GM21528 (cell line): ENCODE measurements around the gene BSN.

Experiments used
- ATAC-seq: cut with Tn5 transposase; IDR thresholded peaks from one replicate; pipeline ENCODE4 v1.9.1; 2021; ENCODE audit warnings: mild to moderate bottlenecking, moderate library complexity; ENCODE audit not compliant: unreplicated experiment, low FRiP score

BSN gene

DNA sequence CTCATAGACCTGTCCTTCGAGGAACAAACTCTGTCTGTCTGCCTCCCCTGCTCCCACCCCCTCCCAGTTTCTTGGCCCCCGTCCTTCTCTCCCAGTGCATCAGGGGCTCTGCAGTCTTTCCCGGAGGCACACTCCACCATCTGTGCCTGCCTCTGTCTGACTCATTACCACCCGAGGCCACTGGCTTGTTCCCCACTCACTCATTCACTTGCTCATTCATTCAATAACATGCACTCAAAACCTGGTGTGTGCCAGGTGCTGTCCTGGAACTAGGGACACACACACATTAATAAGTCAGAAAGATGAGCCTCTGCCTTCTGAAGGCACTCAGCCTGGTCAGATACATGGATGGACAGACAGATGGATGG, 152.8 kb downstream of the BSN start:
- ATAC-seq, result no peak

DNA sequence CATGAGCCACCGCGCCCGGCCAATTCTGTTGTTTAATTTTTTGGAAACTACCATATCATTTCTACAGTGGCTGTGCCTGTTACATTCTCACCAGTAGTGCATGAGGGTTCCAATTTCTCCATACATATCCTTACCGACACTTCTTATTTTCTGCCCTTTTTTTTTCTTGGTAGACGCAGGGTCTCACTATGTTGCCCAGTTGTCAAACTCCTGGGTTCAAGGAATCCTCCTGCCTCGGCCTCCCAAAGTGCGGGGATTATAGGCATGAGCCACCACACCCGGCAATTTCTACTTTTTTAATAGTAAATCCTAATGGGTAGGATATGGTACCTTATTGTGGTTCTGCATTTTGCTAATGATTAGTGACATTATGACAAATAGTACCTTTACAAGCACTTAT, 155.6 kb downstream of the BSN start:
- ATAC-seq, result no peak

DNA sequence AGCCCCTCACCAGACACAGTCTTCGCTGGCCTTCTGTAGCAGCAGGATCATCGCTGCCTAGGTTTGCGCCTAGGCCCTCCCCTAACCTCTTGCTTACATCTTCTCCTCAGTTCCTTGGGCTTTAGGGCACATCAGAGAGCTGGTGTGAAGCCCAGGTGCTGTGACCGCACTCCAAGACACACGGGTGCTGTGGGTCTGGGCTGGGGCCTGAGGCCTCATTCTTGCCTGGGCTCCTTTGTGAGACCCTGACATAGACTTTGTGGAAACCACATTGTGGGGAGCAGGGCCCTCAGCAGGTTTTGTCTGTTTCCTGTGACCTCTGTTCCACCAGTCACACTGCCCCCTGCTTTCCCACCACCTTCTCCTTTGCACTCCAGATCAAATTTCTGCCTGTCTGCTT, 157.2 kb downstream of the BSN start:
- ATAC-seq, result no peak

DNA sequence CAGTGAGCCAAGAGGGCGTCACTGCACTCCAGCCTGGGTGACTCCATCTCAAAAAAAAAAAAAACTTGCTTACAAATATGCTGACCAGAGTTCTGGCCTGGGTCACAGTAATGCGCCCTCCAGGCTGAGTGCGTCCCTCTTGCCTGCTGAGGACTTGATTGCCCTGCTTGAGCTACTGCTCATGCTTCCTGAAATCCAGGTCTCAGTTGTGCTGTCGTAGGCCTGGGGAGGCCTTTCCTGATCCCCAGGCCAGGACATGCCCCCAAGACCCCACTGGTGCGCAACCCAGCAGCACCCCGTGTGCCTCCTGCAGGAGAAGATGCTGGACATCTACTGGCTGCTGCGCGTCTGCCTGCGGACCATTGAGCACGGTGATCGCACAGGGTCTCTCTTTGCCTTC, 157.9 kb downstream of the BSN start:
- no peak for ATAC-seq

DNA sequence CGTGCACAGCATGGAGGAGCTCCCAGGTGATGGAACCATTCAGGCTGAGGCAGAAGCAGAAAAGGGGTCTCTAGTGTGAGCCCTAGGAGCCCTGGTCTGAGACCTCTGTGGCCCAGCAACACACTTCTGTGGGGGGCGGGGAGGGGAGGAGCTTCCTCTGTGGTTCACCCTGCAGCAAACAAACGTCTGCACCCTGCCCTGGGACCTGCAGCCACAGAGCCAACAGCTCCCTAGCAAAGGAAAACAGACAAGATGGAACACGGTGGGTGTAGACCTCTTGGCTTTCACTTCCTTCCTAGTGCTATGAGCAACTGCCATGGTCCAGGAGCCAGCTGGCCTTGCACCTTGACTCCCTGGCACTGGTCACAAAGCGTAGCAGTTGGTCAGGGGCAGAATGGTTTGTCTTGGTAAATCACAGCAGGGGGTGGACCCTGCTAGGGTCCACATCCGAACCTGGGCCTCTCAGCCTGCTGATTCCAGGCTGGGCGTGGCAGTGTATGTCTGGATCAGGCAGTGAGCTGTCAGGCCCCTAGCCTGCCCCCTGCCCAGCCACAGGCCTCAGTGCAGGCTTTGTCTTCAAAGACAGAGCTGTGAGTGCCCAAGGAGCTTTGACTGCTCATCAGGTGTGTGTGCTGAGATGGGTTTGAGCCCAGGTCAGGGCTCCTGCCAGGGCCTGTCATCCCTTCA, 158.5 kb downstream of the BSN start:
- ATAC-seq, result no peak

DNA sequence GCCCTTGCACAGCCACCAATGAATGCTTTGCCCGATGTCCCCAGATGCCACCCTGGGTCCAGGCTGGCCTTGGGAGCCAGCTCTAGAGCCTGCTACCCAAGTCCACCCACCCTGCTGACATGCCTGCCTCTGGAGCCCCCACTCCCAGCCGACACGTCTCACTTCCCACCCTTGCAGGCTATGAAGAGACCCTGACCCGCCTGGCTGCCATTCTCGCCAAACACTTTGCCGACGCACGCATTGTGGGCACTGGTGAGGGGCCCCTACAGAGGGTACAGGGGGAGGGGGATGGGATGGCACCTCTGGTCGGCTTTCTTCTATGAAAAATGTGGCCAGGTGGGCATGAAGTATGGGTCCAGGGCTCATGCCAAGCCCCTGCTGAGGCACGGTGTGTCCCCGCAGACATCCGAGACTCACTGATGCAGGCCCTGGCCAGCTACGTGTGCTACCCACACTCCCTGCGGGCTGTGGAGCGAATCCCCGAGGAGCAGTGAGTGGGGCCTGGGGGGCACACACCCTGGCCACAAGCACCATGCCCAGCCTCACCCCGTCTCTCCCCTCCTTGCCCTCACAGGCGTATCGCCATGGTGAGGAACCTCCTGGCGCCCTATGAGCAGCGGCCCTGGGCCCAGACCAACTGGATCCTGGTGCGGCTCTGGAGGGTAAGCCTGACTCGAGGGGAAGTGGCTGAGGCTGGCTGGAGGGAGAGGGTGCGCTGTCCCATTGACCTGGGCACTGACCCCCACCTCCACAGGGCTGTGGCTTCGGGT, 159.2 kb downstream of the BSN start:
- no peak for ATAC-seq

DNA sequence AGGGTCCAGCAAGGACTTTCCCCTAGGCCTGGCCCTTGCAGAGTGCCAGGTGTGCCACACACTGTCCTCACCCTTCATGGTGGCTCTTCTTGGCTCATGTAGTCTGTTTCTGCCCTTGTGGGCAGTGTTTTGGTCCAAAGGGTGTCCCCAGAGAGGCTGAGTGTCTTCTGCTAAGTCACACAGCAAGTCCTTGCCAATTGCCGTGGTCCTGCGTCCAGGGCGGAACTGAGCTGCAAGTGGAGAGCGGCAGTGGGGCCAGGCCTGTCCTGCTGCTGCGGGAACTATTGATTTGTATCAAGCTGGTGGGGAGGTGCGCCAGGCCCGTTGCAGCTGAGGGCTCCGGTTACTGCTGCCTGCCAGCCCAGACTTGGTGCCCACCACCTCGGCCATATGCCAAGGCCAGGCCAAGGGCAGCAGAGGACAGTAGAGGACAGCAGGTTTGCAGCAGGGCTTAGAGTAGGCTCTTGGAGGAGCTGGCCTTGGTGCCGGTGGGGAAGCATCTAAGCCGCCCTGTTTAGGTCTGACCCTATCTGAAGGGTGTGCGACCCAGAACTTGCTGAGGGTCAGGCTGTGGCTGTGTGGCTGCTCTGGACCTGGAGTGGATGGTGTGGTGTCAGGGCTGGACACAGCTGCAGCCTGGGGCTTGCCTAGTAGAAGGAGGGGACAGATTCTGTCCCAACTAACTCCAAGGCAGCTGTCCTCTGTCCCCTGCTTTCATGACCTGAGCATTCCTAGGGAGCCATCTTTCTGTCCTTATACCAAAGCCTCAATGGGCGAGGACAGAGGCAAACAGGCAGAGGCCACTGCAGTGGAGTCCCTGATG, 160.7 kb downstream of the BSN start:
- ATAC-seq, result no peak

DNA sequence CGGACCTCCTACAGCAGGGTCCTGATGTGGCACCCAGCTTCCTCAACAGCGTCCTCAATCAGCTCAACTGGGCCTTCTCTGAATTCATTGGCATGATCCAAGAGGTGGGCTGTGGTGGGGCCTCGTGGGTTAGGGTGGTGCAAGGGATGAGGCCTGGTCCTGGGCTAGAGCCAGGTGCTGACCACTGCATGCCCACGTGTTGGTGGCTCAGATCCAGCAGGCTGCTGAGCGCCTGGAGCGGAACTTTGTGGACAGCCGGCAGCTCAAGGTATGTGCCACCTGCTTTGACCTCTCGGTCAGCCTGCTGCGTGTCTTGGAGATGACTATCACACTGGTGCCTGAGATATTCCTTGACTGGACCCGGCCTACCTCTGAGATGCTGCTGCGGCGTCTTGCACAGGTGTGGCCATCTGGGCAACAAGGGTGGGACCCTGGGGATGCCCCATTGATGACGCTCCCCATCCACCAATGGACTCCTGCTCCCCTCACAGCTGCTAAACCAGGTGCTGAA, 161.4 kb downstream of the BSN start:
- ATAC-seq, result no peak

DNA sequence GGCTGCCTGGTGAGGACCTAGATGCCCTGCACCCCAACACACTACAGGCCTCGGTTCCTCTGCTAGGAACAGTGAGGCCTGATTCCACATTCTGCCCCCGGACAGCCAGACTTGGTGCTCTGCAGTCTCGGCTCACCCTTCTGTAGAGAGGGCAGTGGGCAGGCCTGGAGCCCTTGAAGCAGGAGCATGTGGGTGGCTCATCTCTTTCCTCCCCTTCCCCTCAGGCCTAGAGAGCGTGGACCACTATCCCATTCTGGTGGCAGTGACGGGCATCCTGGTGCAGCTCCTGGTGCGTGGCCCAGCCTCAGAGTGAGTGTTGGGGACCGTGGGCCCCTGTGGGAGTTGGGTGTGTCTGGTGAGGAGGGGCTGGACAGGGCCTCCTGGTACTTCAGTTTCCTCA, 161.9 kb downstream of the BSN start:
- no peak for ATAC-seq

DNA sequence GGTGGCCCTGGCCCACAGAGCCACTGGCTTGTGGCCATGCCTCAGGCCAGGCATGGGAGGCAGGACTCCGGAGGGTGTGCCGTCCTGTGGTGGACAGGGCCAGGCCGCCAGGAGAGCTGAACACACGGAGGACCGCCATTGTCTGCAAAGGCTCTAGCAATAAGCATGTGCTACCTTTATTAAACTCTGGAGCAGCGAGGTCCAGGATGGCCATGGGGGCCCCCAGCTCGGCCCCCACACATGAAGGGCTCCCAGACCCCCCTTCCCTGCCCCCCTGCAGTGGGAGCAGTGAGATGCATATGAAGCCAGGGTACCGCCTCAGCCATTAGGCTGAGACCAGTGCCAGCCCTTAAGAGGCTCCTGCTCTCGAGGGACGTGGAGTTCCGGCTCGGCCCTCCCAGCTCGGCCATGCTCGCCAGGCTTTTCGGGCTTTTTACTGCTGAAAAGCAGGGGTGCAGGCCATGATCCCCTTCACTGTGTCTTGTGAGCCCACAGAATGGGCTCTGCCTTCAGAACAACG, 162.5 kb downstream of the BSN start:
- ATAC-seq, result no peak

DNA sequence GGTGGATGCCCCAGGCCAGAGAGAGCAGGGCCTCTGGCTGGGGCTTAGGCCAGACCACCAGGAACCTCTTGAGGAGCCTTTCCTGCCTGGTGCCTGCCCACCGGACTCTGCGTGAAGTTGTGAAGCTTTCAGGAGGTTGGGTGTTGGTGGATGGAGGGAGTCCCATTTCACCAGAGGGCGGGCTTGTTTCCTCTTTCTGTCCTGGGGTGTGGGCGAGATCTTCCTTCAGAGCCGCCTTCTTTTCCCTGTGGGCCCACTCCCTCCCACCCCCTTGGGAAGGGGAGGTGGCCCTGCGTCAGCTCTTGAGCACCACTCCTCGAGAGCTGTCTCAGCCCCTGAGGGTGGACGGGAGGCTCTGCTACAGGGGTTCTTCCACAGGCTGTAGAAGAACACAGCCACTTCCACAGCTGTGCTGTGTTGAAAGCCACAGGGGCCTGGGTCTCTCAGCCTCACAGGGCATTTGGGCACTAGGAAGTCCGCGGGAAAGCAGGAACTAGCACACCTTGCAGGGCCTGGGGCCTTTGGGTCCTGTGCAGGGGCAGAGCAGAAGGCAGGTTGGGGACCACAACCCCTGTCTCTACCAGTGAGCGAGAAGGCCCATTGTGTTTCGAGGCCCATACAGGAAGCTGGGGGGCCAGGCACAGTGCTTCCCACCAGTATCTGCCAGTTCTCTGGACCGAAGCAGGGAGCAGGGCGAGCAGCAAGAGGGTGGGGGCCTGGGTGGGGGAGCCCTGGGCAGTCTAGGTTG, 163.1 kb downstream of the BSN start:
- no peak for ATAC-seq

DNA sequence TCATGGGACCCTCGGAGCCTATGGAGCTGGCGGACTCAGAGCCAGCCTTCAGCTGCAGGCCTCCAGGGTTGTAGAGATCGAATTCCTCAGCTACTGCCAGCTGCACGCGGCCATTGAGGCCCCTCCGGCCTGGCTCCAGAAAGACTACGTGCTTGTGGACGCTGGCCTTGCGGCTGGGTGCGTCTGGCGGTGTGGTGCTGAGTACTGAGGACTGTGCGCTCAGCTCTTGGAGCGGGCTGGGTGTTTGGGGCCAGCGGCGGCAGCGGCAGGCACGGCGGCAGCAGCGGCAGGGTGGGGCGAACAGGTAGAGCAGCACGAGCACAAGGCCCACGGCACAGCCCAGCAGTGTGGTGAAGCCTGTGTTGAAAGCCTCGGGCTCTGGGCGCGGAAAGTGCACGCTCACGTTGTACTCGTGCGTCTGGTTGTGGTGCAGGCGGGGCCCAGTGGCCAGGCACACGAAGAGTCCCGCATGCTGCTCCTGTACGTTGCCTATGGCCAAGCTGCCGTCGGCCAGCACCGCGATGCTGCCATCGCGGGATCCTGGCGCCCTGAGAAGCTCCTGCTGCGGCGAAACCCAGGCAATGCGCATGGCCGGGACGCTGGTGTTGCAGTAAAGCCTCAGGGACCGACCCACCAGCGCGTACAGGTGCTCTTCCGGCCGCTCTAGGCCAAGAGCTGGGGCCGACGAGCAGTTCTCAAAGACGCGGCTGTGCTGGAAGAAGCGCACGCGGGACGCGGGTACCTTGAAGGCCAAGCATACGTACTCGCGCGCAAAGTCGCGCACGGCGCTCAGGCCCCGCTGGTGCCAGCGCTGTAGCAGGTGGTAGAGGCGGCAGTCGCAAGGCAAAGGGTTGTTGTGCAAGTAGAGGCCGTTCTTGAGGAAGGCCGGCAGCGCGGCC, 163.9 kb downstream of the BSN start:
- no peak for ATAC-seq

DNA sequence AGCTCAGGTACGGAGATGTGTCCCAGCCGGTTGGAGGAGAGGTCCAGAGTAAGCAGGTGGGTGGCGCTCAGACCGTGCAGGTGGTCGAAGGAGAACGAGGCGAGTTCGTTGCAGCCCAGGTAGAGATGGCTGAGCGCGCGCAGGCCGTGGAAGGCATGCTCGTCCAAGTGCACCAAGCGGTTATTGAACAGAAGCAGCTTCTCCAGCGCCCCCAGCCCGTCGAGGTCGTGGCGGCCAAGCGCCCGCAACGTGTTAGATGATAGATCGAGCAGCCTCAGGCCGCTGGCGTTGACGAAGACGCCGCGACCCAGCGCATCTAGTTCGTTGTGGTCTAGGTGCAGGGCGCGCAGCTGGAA, 164.6 kb downstream of the BSN start:
- ATAC-seq, result no peak

DNA sequence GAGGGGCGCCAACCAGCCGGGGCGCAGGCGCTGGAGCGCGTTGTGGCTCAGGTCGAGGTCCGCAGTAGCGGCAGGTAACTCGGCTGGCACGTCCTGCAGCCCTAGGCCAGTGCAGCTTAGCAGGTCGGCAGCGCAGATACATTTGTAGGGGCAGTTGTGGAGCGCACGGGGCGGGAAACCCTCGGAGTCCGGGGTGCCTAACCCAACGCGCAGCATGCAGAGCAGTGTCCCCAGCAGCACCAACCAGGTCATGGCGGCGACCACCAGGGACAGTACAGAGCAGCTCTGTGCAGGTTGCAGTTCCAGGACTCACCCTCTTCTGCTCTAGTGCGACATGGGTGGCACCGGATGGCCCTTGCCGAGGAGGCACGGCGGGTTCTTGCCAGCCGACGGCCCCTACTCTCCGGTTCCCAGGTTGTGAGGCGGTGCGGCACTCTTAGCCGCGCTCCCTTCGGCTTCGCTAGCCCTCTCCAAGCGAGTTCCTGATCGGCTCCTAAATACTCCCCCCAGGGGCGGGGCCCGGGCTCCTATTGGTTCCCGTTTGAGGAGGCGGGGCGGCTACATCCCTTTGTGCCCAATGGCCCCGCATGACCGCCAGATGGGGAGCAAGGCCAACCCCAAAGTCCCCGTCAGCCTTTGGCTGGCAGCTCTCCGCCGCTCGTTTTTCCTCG, 165.1 kb downstream of the BSN start, which contains the start of gene AMIGO3:
TSS of gene AMIGO3 (minus strand) at position 471 of the 671 bp plus-strand sequence. CDS start at position 252, 219 bp downstream.
- peak; percentile 46 for ATAC-seq
